ENCODE data around the gene DEPDC5. TPM values are rescaled to one million over a fixed set of nuclear protein-coding genes. Genes with fewer than 3 reads are reported as not detected.

The DEPDC5 gene
- total RNA-seq, 1 experiment from 2014 or later: 13.3 TPM

- Mint-ChIP-seq H3K4me3 (ENCODE audit: unreplicated experiment) (no peak overlapping the region), H3K9me3 (ENCODE audit: unreplicated experiment) (no peaks in the 10 kb centered on the region), H3K27ac (ENCODE audit: low read depth, unreplicated experiment) (no peak overlapping the region), H3K4me1 (ENCODE audit: insufficient read depth, unreplicated experiment) (no peaks in the 10 kb centered on the region), H3K27me3 (ENCODE audit: insufficient read depth, unreplicated experiment) (no peaks in the 10 kb centered on the region), H3K36me3 (ENCODE audit: insufficient read depth, unreplicated experiment) (peaks cover 26% of the 10 kb centered on the region)
- no TSS peak for BruUV-seq (replicated peaks)
- CTCF ChIA-PET: interaction anchor here (0.5 to 1.2 kb wide), 4 partner anchors 16 to 90 kb away, joined by 3 to 4 read pairs (median 3); no protein-coding TSS in a partner anchor
- no peak for TF ChIP-seq CTCF (IDR thresholded peaks at IDR 0.05; ENCODE audit: unreplicated experiment)
- intact Hi-C loops (cut with micrococcal nuclease): no loop called here
- POLR2A ChIA-PET: no interaction called here
- DNase-seq (ENCODE audit: unreplicated experiment): no peak
Measured at GRCh38 chr22:31895411-31896123, 141.7 kb downstream of the DEPDC5 start.

GRCh38 chr22:31896472-31896871 is 142.7 kb downstream of the DEPDC5 start:
- no peaks in the 10 kb centered on the region for H3K4me1 Mint-ChIP-seq (ENCODE audit: insufficient read depth, unreplicated experiment)
- no TSS peak for BruUV-seq (replicated peaks)
- TF ChIP-seq CTCF (IDR thresholded peaks at IDR 0.05; ENCODE audit: unreplicated experiment): no peak
- ChIA-PET CTCF (interaction anchor here (1.2 kb wide), 2 partner anchors 15 to 22 kb away, joined by 3 to 4 read pairs; no protein-coding TSS in a partner anchor), POLR2A (no interaction called here)
- intact Hi-C loops (cut with micrococcal nuclease): no loop called here
- no peak overlapping the region for H3K27ac Mint-ChIP-seq (ENCODE audit: low read depth, unreplicated experiment)
- H3K4me3 Mint-ChIP-seq (ENCODE audit: unreplicated experiment): no peak overlapping the region
- no peaks in the 10 kb centered on the region for H3K27me3 Mint-ChIP-seq (ENCODE audit: insufficient read depth, unreplicated experiment)
- H3K9me3 Mint-ChIP-seq (ENCODE audit: unreplicated experiment): no peaks in the 10 kb centered on the region
- DNase-seq (ENCODE audit: unreplicated experiment): no peak
- H3K36me3 Mint-ChIP-seq (ENCODE audit: insufficient read depth, unreplicated experiment): peaks cover 26% of the 10 kb centered on the region

- CTCF ChIA-PET: interaction anchor here (0.6 kb wide), 3 partner anchors 12 to 182 kb away, joined by 3 to 4 read pairs (median 3); no protein-coding TSS in a partner anchor
- no peaks in the 10 kb centered on the region for H3K9me3 Mint-ChIP-seq (ENCODE audit: unreplicated experiment)
- POLR2A ChIA-PET: interaction anchor here (0.7 kb wide), 1 partner anchor 47 kb away, joined by 3 read pairs; no protein-coding TSS in a partner anchor
- BruUV-seq (replicated peaks): no TSS peak
- H3K4me1 Mint-ChIP-seq (ENCODE audit: insufficient read depth, unreplicated experiment): no peaks in the 10 kb centered on the region
- H3K27me3 Mint-ChIP-seq (ENCODE audit: insufficient read depth, unreplicated experiment): no peaks in the 10 kb centered on the region
- DNase-seq (ENCODE audit: unreplicated experiment): no peak
- TF ChIP-seq CTCF (IDR thresholded peaks at IDR 0.05; ENCODE audit: unreplicated experiment): no peak
- H3K36me3 Mint-ChIP-seq (ENCODE audit: insufficient read depth, unreplicated experiment): peaks cover 26% of the 10 kb centered on the region
- intact Hi-C loops (cut with micrococcal nuclease): no loop called here
- H3K27ac Mint-ChIP-seq (ENCODE audit: low read depth, unreplicated experiment): no peak overlapping the region
- no peak overlapping the region for H3K4me3 Mint-ChIP-seq (ENCODE audit: unreplicated experiment)
Measured at GRCh38 chr22:31897842-31898805, 144.3 kb downstream of the DEPDC5 start.

GRCh38 chr22:31898926-31899325 is 145.1 kb downstream of the DEPDC5 start:
- Mint-ChIP-seq H3K4me3 (ENCODE audit: unreplicated experiment) (no peak overlapping the region), H3K36me3 (ENCODE audit: insufficient read depth, unreplicated experiment) (peaks cover 26% of the 10 kb centered on the region), H3K27ac (ENCODE audit: low read depth, unreplicated experiment) (no peak overlapping the region), H3K4me1 (ENCODE audit: insufficient read depth, unreplicated experiment) (no peaks in the 10 kb centered on the region), H3K27me3 (ENCODE audit: insufficient read depth, unreplicated experiment) (no peaks in the 10 kb centered on the region), H3K9me3 (ENCODE audit: unreplicated experiment) (no peaks in the 10 kb centered on the region)
- no peak for DNase-seq (ENCODE audit: unreplicated experiment)
- BruUV-seq (replicated peaks): no TSS peak
- POLR2A ChIA-PET: no interaction called here
- TF ChIP-seq CTCF (IDR thresholded peaks at IDR 0.05; ENCODE audit: unreplicated experiment): no peak
- CTCF ChIA-PET: interaction anchor here (0.6 kb wide), 1 partner anchor 51 kb away, joined by 3 read pairs; no protein-coding TSS in a partner anchor
- intact Hi-C loops (cut with micrococcal nuclease): no loop called here

Measured in MCF 10A (cell line).